MCF 10A (cell line): Measurements from ENCODE around the gene NAA25. TPM values are rescaled to one million over a fixed set of nuclear protein-coding genes. Genes with fewer than 3 reads are reported as not detected.

Experiments used
- BruUV-seq: library from RNA; stranded (reverse); fragments of 400-500 nt; replicated peaks from 2 replicates; lab custom pipeline; 2021; lab: Mats Ljungman, UMichigan
- CTCF ChIA-PET: fragments of 300-600 bp; sonication (Branson Sonifier 250); formaldehyde crosslinking; extraction: SDS; loops from one replicate; lab custom pipeline; 2021; ENCODE audit warnings: antibody characterized with exemption, inconsistent platforms; lab: Yijun Ruan, JAX
- POLR2A ChIA-PET: fragments of 300-600, 350-650 bp; sonication (Branson Sonifier 250); formaldehyde crosslinking; extraction: SDS; loops from one replicate; lab custom pipeline; 2020; ENCODE audit warnings: antibody characterized with exemption, inconsistent platforms; lab: Yijun Ruan, JAX
- DNase-seq: peaks from one replicate; pipeline ENCODE4 v3.0.0-alpha.2; 2018; ENCODE audit not compliant: unreplicated experiment
- H3K27ac Mint-ChIP-seq: one replicate; pipeline ENCODE4 v1.8.0; 2022; ENCODE audit warnings: mild to moderate bottlenecking, low read depth, mixed read lengths; ENCODE audit not compliant: unreplicated experiment
- H3K27me3 Mint-ChIP-seq: one replicate; pipeline ENCODE4 v1.8.0; 2022; ENCODE audit warnings: mixed read lengths; ENCODE audit not compliant: insufficient read depth, unreplicated experiment
- H3K36me3 Mint-ChIP-seq: one replicate; pipeline ENCODE4 v1.8.0; 2022; ENCODE audit warnings: mild to moderate bottlenecking, moderate library complexity, mixed read lengths; ENCODE audit not compliant: insufficient read depth, unreplicated experiment
- H3K4me1 Mint-ChIP-seq: one replicate; pipeline ENCODE4 v1.8.0; 2022; ENCODE audit warnings: mixed read lengths; ENCODE audit not compliant: insufficient read depth, unreplicated experiment
- H3K4me3 Mint-ChIP-seq: one replicate; pipeline ENCODE4 v1.8.0; 2022; ENCODE audit warnings: mild to moderate bottlenecking, moderate library complexity, mixed read lengths; ENCODE audit not compliant: unreplicated experiment
- H3K9me3 Mint-ChIP-seq: one replicate; pipeline ENCODE4 v1.8.0; 2022; ENCODE audit warnings: mixed read lengths; ENCODE audit not compliant: unreplicated experiment
- CTCF ChIP-seq: fragments of 200-600 bp; IDR thresholded peaks from one replicate; pipeline ENCODE4 v1.8.0; 2022; ENCODE audit warnings: antibody characterized with exemption, mild to moderate bottlenecking; ENCODE audit not compliant: unreplicated experiment
- intact Hi-C: fragments of 100-400 bp; cut with micrococcal nuclease; formaldehyde crosslinking; loops from 2 replicates; pipeline ENCODE4 v1.14.1; 2022
- total RNA-seq: library from RNA; stranded (reverse); gene quantifications from 2 replicates; pipeline ENCODE4 v1.2.3, GENCODE V29; 2022

Gene NAA25
- total RNA-seq, 1 experiment from 2014 or later: 39.2 TPM

- Mint-ChIP-seq H3K27me3 (no peaks in the 10 kb centered on the region), H3K4me3 (no peak overlapping the region), H3K4me1 (peaks cover 19% of the 10 kb centered on the region), H3K36me3 (no peaks in the 10 kb centered on the region), H3K27ac (no peak overlapping the region), H3K9me3 (no peaks in the 10 kb centered on the region)
- ChIA-PET POLR2A (interaction anchor here (0.6 to 13.8 kb wide), 7 partner anchors 8 to 1614 kb away, joined by 3 to 530 read pairs (median 3); partner anchors contain the start of genes NAA25 and TRAFD1), CTCF (no interaction called here)
- TF ChIP-seq CTCF: no peak
- no TSS peak for BruUV-seq
- intact Hi-C loops: no loop called here
- DNase-seq: no peak
Observed at GRCh38 chr12:112117685-112118084, 9.1 kb upstream of the NAA25 start.

GRCh38 chr12:112116232-112117060, 7.9 kb upstream of the NAA25 start:
- TF ChIP-seq CTCF: no peak
- no peaks in the 10 kb centered on the region for H3K27me3 Mint-ChIP-seq
- H3K27ac Mint-ChIP-seq: peak overlapping the region; percentile 90
- H3K4me3 Mint-ChIP-seq: peak overlapping the region; percentile 28
- TSS peak; percentile 40 for BruUV-seq
- H3K4me1 Mint-ChIP-seq: peaks cover 18% of the 10 kb centered on the region
- intact Hi-C loops: no loop called here
- CTCF ChIA-PET: interaction anchor here (0.7 to 6.0 kb wide), 2 partner anchors 8 to 137 kb away, joined by 3 to 95 read pairs; partner anchors contain the start of gene TRAFD1
- no peaks in the 10 kb centered on the region for H3K9me3 Mint-ChIP-seq
- POLR2A ChIA-PET: interaction anchor here (0.5 to 13.8 kb wide), 6 partner anchors 7 to 548 kb away, joined by 3 to 530 read pairs (median 3); partner anchors contain the start of genes NAA25 and TRAFD1
- peak; percentile 35 for DNase-seq
- no peaks in the 10 kb centered on the region for H3K36me3 Mint-ChIP-seq

GRCh38 chr12:112115259-112116045, 6.9 kb upstream of the NAA25 start:
- H3K27me3 Mint-ChIP-seq: no peaks in the 10 kb centered on the region
- no peak for DNase-seq
- no peak for TF ChIP-seq CTCF
- H3K4me1 Mint-ChIP-seq: peaks cover 18% of the 10 kb centered on the region
- ChIA-PET POLR2A (interaction anchor here (0.7 to 13.8 kb wide), 2 partner anchors 8 to 11 kb away, joined by 3 to 530 read pairs; partner anchors contain the start of gene TRAFD1), CTCF (interaction anchor here (0.8 to 6.0 kb wide), 2 partner anchors 9 to 79 kb away, joined by 4 to 95 read pairs; partner anchors contain the start of gene TRAFD1)
- no peak overlapping the region for H3K4me3 Mint-ChIP-seq
- intact Hi-C loops: no loop called here
- no peak overlapping the region for H3K27ac Mint-ChIP-seq
- no TSS peak for BruUV-seq
- H3K9me3 Mint-ChIP-seq: no peaks in the 10 kb centered on the region
- no peaks in the 10 kb centered on the region for H3K36me3 Mint-ChIP-seq
